HG03066 (cell line): Measurements from ENCODE around the gene KLHL21.

ENCODE experiments used
- ATAC-seq: cut with Tn5 transposase; IDR thresholded peaks from one replicate; pipeline ENCODE4 v1.9.1; 2021; ENCODE audit warnings: low read depth; ENCODE audit not compliant: unreplicated experiment

The KLHL21 gene

DNA sequence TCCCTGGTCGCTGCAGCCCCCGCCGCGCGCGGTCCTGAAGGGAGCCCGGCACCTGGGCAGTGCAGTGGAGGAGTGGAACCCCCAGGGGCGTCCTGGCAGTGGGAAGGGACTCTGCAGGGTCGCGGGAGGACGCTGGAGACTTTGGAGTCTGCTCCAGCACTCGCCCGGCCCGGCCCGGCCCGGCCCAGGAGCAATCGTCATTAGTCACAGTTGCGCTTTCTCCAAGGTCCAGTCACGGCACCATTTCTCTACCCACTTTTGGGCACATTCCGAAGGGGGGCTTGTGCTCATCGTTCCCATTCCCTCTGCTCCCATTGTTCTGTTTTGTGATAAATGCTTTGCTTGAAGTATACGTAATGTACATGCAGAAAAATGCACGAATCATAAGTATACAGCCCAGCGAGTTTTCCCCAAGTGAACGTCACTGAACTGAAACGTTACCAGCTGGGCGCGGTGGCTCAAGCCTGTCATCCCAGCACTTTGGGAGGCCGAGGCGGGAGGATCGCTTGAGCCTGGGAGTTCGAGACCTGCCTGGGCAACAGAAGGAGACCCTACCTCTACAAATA lies 23.0 kb upstream of the KLHL21 start:
- ATAC-seq = peak; percentile 43

DNA sequence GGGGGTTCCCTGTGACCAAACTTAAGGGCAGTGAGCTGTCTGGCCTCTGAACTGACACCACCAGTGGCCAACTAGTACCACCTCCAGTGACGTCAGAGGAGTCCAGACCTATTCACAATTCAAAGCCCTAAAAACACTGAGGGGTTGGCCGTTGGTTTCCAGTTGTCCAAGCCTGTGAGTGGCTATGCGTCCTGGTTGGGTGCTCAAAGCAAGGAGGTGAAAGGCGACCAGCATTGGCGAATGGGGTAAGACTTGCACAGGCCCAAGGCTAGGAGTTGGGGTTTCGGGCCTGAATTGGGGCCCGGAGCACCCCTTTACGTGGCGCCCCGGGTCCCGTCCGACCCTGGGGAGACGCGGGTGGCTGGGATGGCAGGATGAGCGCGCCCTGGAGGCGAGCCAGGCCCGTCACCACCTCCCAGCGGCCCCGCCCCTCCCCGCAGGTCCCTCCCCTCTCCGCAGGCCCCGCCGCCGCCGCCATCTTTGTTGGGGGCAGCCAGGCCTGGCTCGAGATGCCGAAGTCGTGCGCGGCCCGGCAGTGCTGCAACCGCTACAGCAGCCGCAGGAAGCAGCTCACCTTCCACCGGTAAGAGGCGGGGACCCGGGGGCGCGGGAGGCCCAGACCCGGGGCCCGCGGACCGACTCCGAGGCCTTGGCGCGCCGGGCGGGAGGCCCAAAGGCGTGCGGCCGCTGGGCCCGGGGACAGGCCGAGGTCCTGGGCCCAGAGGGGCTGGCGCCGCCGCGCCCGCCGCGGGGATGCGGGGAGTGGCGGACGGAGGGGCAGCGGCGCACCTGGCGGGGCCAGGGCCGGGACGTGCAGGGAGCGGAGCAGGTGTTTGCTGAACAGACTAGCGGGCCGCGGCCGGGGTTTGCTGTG lies 22.3 kb upstream of the KLHL21 start, which contains the start of gene THAP3:
TSS of gene THAP3 (plus strand) at position 159 of the 874 bp plus-strand sequence. CDS start at position 510, 351 bp downstream.
- ATAC-seq = peak; percentile 84

DNA sequence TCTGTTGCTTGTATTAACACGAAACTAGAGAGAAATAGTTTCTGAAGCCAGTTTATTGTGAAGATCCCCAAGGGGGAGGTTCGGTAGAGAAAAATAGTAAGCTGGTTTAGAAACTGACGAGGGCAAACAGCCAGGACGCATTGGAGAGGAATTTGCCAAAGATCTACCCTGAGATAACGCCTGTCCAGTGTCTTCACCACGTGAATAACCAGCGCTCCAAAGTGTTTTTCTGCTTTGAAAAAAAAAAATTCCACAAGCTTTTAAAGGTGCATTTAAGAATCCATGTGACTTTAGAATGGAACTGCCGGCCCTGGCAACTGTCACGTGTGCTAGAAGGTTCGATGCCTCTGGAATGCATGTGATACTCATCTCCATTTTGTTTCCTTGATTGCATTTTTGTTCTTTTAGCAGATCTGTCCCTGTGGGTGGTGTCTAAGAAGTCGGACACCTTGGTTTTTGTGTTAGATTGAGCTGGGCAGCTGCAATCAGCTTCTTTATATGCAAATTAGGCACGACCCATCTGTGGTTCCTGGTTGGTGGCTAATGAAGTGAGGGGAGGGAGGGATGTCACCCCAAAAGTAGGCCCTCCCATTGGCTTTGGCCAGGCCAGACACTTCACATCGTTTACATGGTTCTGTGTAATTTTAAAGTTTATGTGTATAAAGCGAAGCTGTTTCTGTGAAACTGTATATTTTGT lies 20.7 kb upstream of the KLHL21 start:
- ATAC-seq = no peak

DNA sequence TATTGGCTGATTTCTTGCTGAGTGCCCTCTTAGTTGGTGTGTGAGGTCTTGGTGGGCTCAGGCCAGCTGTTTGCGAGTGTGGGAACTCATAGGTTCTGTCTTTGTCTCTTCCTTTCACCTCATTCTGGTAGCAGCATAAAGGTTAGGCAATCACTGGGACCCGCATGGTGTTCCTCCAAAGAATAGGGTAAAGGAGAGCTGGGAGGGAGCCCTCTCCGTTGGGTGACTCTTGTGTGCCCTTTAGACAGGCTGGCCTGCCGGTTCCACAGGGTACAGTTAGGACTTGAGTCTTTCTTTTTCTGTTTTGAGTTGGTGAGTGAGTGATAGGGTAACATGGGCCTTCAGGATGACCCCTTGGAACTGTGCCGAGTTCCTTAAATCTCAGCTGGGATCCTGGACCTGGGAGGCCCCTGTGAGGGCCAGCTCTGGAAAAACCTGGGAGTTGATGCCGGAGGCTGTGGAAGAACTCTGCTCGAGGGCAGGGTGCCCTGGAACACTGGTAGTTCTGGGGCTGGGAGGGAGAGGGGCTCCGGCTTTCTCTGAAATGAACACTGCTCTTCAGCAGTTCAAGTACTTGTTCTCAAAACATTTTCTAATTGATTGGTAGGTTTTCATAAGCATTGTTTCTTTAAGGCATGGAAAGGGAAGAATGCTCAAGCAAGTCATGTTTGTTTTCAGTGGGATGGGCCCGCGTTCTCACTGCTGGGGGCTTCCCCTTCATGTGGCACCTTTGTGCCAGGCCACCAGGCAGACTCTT lies 19.9 kb upstream of the KLHL21 start:
- no peak for ATAC-seq

DNA sequence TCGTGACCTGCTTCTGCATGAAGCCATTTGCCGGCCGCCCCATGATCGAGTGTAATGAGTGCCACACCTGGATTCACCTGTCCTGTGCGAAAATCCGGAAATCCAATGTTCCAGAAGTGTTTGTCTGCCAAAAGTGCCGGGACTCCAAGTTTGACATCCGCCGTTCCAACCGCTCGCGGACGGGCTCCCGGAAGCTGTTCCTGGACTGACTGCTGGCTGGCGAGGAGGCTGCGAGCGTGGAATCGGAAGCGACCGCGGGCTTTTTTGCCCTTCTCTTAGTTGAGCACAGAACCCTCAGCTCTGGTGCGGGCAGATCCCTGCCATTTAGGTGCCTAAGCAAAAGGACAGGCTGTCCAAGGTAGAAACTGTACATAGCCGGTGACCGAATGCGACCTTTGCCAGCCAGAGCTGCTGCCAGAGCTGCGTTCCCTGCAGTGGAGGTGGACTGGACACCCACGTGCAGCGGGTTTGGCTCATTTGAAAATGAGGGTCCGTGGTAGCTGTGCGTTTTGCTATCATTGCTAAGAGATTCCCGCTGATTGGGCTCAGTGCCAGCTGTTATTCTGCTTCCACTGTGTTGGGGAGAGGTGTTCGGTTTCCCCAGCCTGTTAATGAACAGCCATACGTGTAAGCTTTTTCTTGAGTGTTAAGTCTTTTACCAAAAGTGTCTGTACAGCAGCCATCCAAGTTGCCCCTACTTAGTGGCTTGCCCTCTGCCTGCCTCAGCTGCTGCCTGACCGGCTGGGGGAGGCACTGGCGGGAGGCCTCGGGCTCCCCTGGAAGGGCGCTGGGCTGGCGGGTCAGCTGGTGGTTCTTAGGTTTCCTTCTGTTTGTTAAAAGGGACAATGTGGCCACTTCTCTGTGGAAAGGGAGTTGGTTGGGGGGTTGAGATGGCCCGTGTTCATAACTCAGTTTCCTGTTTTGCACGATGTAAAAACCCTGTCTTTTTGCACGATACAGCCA lies 19.0 kb upstream of the KLHL21 start:
- ATAC-seq = no peak

DNA sequence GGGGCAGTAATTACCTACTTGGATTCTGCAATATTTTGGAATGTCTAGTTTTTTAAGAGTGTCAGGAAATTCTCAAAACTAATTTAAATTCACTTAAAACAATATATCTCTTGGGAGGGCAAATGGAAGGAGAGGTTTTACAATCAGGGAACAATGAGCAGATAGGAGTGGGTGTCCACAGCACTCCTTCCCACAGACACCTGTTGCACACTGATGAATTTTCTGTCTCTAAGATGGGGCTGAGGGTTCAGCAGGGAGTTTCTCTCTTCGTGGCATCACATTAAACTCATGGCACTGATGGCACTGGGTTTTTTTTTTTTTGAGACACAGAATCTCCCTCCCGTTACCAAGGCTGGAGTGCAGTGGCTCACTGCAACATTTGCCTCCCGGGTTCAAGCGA lies 16.4 kb upstream of the KLHL21 start:
- ATAC-seq = no peak

DNA sequence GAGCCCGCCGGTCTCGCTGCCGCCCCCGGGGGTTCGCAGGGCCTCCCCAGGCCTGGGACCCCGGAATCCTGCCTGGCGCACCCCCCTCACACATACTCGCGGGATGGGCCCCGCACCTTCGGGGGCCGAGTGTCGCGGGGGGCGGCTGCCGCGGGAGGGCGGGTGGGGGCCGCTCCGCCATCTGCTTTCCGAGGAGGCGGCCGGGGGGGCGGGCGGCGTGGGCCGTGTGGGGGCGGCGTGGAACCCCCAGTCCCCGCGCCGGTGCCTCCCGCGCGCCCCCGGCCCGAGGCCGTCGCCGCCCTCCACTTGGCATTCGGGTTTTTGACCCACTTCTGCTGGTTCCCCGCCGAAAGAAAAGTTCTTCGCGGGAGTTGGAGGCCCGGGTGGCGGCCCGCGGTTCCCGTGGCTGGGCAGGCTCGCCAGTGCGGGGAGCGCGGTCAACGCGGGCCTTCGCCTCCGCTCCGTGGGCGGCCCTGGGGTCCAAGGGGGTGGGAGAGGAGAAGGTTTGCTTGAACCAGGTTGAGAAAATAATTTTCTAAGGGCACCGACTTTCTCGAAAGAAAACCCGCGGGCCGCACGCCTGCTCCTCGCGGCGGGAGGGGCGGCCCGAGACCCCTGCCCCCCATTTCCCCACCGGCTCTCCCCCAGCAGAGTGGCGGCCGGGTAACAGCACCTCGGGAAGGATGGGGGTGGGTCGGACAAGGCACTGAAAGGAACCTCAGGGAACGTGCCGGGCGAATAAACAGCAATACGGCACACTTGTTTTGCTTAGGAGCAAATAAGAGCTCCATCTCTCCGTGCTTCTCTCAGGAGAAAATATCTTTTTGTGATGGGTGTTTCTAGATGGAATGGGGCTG lies 12.5 kb upstream of the KLHL21 start:
- no peak for ATAC-seq

DNA sequence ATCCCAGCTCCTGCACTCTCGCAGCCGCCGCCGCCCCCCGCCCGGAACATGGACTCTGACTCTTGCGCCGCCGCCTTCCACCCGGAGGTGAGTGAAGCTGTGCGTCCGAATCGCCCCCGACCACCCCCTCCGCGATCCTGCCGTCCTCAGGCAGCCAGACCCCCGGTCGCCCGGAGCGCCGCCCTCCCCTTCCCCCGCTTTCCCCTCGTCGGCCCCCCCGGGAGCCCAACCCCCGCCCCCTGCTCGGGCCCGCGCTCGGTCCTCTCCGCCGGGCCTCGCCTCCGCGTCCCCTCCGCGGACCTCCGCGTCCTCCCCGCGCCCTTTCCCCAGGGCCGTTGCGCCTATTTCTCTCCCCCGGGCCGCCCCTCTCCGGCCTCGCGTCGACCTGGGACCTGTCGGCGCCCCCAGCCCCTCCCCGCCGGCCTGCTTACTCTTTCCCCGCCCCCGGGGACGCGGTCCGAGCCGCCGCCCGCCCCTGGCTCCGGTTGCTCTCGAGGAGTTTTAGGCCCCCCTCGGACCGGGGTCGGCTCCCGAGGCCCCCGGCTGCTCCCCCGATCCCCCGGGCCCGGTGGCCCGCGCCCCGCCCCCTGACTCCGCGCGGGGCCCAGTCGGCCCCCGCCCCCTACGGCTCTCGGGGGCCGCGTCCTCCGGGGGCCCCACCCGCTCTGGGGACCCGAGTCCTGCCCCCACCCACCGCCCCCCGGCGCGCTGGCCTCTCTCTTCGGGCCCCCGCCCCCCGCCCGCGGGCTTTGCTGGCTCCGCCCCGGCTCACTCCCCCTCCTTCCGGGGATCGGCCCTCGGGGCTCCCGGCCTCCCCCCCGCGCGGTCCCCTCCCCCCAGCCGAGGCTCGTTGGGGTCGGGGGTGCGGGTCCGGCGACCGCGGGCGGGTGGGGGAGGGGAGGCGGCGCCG lies 11.6 kb upstream of the KLHL21 start:
- no peak for ATAC-seq

DNA sequence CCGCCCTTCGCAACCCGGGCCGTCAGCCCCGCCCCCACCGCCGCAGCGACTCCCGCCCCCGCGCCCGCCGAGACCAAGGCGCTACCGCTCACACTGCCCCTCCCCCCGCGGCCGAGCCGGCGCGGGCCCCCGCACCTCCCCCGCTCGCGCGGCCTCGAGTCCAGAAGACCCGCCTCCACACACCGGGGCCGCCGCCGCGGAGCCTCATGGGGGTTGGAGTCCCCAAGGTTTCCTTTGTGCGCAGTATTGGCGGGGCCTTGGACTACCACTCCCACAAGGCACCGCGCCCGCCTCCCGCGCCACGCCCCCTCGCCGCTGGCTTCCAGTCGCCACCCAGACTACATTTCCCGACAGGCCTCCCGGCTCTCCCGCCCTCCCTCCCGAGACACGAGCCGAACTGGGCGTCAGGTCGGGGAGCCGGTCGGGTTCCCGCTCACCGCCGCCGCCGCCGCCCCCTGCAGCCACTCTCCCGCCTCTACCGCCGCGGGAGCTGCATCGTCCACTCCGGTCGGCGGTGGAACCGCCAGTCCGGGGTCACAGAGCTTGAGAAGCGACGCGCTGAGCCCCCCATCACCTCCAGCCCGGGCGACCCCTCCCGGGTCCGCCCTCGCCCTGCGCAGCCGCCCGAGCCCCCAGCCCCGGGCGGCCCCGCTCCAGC lies 10.8 kb upstream of the KLHL21 start, which contains the start of gene PHF13:
TSS of gene PHF13 (plus strand) at position 371 of the 658 bp plus-strand sequence. CDS start 336 bp downstream, outside the sequence.
- ATAC-seq = peak; percentile 90

DNA sequence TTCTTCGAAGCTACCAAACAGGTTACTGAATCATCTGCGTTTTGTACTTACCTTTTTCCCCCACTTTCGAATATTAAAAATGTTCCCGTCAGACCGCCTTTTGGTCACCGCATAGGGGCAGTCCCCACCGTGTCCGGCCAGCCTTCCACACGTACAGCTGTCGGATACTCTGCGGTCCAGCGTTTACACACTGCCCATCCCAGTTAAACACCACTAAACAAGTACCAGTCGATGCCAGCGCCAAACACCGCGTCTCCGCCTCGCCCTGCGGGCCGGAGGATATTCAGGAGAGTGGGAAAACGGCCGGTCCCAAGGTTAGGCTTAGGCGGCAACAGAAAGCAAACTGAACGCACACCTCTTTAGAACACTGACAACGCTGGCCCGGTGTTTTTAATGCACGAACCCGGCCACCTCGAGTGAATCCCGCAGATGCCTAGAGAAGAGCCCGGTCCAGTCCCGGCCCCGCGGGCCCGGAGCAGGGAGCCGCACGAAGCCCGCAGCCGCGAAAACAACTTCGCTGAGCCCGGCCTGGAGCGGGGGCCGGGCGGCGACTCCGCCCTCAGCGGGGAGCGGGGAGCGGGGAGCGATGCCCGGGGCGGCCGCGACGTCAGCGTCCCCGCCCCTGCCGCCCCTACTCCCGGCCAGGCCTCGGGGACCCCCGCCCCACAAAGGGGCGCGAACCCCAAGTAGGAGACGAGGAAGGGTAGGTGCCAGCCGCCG lies 10.1 kb upstream of the KLHL21 start:
- peak; percentile 36 for ATAC-seq

DNA sequence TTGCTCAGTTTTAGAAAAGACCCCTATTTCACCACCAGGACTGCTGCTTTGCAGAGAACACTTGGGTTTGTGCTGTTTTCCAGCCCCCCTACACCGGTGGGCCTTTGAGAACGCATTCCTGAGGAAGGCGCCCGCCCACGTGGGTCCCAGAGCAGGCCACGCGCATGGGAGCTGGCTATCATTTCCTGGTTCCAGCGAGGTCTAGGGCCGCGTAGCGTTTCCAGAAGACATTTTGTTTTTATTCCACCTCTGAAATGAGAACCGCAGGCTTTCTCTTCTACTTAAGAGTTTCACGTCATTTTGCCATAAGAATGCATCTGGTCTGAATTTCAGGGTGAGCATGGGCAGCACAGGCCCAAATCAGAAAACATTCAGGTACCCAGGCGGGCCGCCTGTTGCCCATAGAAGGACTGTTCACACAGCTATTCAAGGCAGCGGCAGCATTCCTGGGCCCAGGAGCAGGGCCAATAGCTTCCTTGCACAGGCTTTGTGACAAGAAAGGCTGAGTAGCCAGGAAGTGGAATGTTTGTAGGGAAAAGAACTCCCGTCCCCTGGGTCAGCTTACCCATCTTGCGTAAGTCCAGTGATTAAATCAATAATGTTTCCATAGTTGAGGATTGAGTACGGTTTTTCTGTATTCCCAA lies 1.4 kb upstream of the KLHL21 start:
- ATAC-seq = no peak

DNA sequence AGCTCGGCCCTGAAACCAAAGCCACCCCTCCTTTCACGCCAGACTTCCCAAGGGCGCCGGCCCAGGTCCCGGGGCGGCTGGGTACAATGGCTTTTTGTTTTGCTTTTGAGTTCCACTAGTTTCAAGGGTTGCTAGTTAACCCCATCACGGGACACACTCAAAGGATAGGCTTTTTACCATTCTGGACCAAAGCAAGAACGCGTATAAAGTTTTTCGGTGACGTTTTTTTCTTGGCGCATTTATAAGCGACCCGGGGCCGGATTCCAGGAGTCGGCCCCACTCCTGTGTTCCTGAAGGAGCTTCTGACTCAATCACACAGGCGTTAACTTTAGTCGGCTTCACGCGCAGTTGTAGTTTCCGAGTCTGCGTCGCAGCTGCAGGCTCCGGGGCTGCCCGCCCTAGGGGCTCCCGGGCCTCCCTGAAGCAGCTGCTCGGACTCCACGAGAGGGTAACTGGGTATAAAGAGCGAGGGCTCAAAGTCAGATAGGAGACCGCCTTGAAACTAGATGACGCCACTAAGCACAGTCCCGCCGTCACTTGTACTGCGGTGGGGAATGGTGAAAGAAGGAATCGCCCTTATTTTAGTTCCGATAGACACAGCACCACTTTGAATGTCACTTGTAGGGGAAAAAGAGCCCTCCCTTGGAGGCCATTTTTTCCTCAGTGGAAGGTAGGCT lies 707 bp upstream of the KLHL21 start:
- ATAC-seq = peak; percentile 31

DNA sequence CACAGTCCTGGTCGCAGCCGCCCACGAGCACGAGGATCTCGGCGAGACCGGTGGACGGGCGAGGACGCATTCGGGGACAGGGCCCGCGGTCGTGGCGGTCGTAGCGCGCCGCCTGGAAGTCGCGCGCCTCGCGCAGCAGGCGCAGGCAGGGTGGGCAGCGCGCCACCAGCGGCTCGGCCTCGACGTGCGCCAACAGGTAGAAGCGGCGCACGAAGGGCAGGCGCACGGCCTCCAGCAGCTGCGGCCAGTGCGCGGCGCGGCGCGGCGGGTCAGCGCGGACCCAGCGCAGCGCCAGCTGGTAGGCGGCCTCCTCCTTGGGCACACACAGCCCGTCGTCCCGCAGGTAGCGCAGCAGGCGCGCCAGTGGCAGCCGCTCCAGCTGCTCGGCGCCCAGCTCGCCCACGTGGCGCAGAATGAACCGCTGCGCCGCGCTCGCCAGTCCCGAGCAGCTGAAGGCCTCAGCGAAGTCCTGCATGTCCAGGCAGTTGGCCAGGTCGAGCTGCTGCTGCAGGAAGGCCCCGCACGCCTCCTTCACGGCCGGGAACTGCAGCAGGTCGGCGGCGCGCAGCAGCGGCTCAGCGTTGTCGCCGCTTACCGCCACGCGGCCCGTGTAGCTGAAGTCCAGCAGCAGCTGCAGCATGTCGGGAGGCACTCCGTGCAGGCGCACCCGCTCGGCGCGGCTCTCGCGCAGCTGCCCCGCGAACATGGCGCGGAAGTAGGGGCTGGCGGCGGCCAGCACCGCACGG lies 573 bp downstream of the KLHL21 start:
- ATAC-seq = peak; percentile 22

DNA sequence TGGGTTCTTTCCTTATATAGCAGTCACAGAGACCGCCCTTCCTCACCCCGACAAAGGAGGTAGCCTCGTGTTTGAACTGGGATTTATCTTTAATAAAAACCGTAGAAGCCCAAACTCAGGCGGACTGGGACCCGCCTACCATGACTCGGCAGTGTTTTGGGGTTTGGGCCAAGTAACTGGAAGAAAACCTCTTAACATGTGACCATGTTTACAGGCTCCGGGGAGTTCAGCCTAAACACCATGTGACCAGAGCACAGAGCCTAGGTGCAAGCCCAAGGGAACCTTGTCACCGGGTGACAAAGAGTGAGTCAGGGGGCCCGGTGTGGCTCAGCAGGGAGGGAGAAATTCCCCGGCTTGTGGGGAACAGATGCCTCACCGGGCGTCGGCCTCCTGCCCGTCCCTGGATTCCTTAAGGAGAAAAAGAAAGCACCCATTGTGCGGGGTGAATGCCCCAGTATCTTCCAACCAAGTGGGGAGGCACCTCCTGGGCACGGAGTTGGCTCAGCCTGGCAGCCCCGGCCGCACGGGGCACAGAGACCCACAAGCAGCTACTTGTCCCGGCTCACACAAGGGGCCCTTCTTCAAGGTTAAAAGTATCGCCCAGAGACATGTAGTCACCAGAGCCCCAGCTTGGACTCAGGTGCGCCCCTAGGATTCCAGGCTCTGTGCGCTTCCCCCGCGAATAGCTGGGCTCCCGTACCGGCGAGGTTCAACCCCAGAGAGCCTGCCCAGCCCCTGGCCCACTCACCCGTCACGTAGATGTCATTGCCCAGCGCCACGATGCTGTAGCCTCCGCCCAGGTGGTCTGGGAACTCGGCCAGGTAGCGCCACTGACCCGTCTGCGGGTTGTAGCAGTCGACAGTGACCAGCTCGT lies 1.4 kb downstream of the KLHL21 start:
- ATAC-seq = no peak
